ENCODE results near the gene CDK9.

DNA sequence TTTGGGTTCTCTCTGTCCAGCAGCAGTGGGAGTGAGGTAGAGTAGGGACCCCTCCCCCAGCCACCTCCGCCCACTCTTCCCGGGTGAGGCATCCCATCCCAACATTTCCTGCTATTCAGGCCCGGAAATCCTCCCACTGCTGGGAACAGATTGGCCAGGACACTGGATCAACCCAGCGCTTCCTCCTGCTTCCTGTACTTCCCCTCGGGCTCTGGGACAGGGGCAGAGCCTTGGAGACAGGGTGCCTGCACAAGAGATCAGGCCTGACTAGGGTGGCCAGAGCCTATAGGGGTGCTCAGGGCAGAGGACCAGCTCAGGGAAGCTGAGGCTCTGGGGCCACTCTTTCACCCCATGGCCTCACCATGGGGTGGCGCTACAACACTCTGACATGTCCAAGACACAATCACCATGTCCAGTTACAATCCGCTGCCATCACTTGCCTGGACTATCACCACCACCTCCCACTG lies 21.9 kb upstream of the CDK9 start:
- TF ChIP-seq, protein P1, sequence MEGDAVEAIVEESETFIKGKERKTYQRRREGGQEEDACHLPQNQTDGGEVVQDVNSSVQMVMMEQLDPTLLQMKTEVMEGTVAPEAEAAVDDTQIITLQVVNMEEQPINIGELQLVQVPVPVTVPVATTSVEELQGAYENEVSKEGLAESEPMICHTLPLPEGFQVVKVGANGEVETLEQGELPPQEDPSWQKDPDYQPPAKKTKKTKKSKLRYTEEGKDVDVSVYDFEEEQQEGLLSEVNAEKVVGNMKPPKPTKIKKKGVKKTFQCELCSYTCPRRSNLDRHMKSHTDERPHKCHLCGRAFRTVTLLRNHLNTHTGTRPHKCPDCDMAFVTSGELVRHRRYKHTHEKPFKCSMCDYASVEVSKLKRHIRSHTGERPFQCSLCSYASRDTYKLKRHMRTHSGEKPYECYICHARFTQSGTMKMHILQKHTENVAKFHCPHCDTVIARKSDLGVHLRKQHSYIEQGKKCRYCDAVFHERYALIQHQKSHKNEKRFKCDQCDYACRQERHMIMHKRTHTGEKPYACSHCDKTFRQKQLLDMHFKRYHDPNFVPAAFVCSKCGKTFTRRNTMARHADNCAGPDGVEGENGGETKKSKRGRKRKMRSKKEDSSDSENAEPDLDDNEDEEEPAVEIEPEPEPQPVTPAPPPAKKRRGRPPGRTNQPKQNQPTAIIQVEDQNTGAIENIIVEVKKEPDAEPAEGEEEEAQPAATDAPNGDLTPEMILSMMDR (IDR thresholded peaks at IDR 0.05; ENCODE audit: insufficient read depth, low read length) = peak; percentile 33
- TF ChIP-seq POLR2AphosphoS5 (IDR thresholded peaks at IDR 0.05; ENCODE audit: low read depth) (no peak), GABPA (IDR thresholded peaks at IDR 0.05; ENCODE audit: low read depth) (no peak), SPI1 (IDR thresholded peaks at IDR 0.05; ENCODE audit: borderline replicate concordance, low read depth) (no peak)
- TF ChIP-seq, protein P2, sequence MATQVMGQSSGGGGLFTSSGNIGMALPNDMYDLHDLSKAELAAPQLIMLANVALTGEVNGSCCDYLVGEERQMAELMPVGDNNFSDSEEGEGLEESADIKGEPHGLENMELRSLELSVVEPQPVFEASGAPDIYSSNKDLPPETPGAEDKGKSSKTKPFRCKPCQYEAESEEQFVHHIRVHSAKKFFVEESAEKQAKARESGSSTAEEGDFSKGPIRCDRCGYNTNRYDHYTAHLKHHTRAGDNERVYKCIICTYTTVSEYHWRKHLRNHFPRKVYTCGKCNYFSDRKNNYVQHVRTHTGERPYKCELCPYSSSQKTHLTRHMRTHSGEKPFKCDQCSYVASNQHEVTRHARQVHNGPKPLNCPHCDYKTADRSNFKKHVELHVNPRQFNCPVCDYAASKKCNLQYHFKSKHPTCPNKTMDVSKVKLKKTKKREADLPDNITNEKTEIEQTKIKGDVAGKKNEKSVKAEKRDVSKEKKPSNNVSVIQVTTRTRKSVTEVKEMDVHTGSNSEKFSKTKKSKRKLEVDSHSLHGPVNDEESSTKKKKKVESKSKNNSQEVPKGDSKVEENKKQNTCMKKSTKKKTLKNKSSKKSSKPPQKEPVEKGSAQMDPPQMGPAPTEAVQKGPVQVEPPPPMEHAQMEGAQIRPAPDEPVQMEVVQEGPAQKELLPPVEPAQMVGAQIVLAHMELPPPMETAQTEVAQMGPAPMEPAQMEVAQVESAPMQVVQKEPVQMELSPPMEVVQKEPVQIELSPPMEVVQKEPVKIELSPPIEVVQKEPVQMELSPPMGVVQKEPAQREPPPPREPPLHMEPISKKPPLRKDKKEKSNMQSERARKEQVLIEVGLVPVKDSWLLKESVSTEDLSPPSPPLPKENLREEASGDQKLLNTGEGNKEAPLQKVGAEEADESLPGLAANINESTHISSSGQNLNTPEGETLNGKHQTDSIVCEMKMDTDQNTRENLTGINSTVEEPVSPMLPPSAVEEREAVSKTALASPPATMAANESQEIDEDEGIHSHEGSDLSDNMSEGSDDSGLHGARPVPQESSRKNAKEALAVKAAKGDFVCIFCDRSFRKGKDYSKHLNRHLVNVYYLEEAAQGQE (IDR thresholded peaks at IDR 0.05; ENCODE audit: insufficient replicate concordance, low read depth) = no peak

All from HL-60 (cell line).